Caco-2 (cell line): ENCODE measurements around the gene LCOR. TPM values are rescaled to one million over a fixed set of nuclear protein-coding genes. Genes with fewer than 3 reads are reported as not detected.

ENCODE experiments used
- BruUV-seq: library from RNA; stranded (reverse); fragments of 400-500 nt; replicated peaks from 2 replicates; lab custom pipeline; 2021; lab: Mats Ljungman, UMichigan
- CTCF ChIA-PET: fragments of 300-600 bp; sonication (Branson Sonifier 250); formaldehyde crosslinking; loops from one replicate; lab custom pipeline; 2022; ENCODE audit warnings: antibody characterized with exemption; lab: Charles Lee
- POLR2A ChIA-PET: fragments of 300-600 bp; sonication (Branson Sonifier 250); formaldehyde crosslinking; loops from one replicate; lab custom pipeline; 2022; ENCODE audit warnings: antibody characterized with exemption; lab: Charles Lee
- DNase-seq, 2 experiments: peaks; one replicate each; pipeline versions ENCODE4 v3.0.0 to v3.0.0-alpha.2; 2020 to 2022
- H3K27me3 ChIP-seq: replicated peaks from 2 replicates; pipeline ENCODE4 v1.6.0; 2011; ENCODE audit warnings: low read length; ENCODE audit not compliant: control insufficient read depth, insufficient read depth
- H3K36me3 ChIP-seq: 2 replicates; pipeline ENCODE4 v1.5.1; 2011; ENCODE audit warnings: low read length; ENCODE audit not compliant: control insufficient read depth, insufficient read depth
- H3K4me1 ChIP-seq: fragments of 250-450 bp; sonication (Bioruptor Pico); 2 replicates; pipeline ENCODE4 v1.5.1; 2020; ENCODE audit warnings: mild to moderate bottlenecking
- H3K4me3 ChIP-seq: 2 replicates; pipeline ENCODE4 v1.5.1; 2011; ENCODE audit warnings: low read depth, mild to moderate bottlenecking, control low read depth, low read length
- H3K9me3 ChIP-seq: fragments of 250-450 bp; sonication (Bioruptor Pico); 2 replicates; pipeline ENCODE4 v1.5.1; 2020; ENCODE audit warnings: mild to moderate bottlenecking, moderate library complexity
- H3K27ac Mint-ChIP-seq: one replicate; pipeline ENCODE4 v1.8.0; 2022; ENCODE audit warnings: mixed read lengths; ENCODE audit not compliant: unreplicated experiment
- H3K27me3 Mint-ChIP-seq: one replicate; pipeline ENCODE4 v1.8.0; 2022; ENCODE audit warnings: mixed read lengths; ENCODE audit not compliant: insufficient read depth, unreplicated experiment
- H3K36me3 Mint-ChIP-seq: one replicate; pipeline ENCODE4 v1.8.0; 2022; ENCODE audit warnings: mild to moderate bottlenecking, mixed read lengths; ENCODE audit not compliant: insufficient read depth, unreplicated experiment
- H3K4me1 Mint-ChIP-seq: one replicate; pipeline ENCODE4 v1.8.0; 2022; ENCODE audit warnings: low read depth, mixed read lengths; ENCODE audit not compliant: unreplicated experiment
- H3K4me3 Mint-ChIP-seq: one replicate; pipeline ENCODE4 v1.8.0; 2022; ENCODE audit warnings: mild to moderate bottlenecking, moderate library complexity, mixed read lengths; ENCODE audit not compliant: unreplicated experiment
- H3K9me3 Mint-ChIP-seq: one replicate; pipeline ENCODE4 v1.8.0; 2022; ENCODE audit warnings: mixed read lengths; ENCODE audit not compliant: unreplicated experiment
- intact Hi-C: fragments of 100-400 bp; cut with micrococcal nuclease; formaldehyde crosslinking; loops from one replicate; pipeline ENCODE4 v1.10.0; 2022; ENCODE audit not compliant: unreplicated experiment
- total RNA-seq: library from RNA; stranded (reverse); gene quantifications from 2 replicates; pipeline ENCODE4 v1.2.3, GENCODE V29; 2022
- TF ChIP-seq, protein P1 (sequence below), 2 experiments: fragments of 200-600 bp in 1 of 2; IDR thresholded peaks; 1 replicate in 1 of 2; 2 replicates in 1 of 2; pipeline versions ENCODE4 v1.5.1 to v1.8.0; 2011 to 2022; ENCODE audit warnings: antibody characterized with exemption in 1 of 2, control low read depth in 1 of 2, inconsistent platforms in 1 of 2, low read depth in 1 of 2, low read length in 1 of 2, mild to moderate bottlenecking in 1 of 2, moderate library complexity in 1 of 2; ENCODE audit not compliant: insufficient read depth in 1 of 2, severe bottlenecking in 1 of 2, unreplicated experiment in 1 of 2

The LCOR gene
- total RNA-seq, 1 experiment from 2014 or later: 51.8 TPM

DNA sequence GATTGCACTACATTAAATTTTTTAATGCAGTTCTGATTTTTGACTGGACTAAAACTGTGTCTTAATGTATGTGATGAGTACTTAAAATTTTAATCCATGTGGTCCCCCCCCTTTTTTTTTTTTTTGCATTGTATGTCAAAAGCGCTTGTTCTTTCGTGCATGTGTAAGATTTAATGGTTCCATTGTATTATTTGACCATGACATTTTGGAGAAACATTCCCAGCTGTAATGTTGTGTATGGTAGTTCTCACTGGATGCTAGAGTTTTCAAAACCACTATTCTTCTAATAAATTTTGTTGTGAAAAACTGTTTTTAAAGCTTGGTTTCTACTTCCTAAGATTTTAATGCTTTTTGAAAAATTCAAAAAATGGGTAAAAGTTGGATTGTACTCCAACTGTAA, 132.0 kb downstream of the LCOR start:
- TF ChIP-seq, protein P1, sequence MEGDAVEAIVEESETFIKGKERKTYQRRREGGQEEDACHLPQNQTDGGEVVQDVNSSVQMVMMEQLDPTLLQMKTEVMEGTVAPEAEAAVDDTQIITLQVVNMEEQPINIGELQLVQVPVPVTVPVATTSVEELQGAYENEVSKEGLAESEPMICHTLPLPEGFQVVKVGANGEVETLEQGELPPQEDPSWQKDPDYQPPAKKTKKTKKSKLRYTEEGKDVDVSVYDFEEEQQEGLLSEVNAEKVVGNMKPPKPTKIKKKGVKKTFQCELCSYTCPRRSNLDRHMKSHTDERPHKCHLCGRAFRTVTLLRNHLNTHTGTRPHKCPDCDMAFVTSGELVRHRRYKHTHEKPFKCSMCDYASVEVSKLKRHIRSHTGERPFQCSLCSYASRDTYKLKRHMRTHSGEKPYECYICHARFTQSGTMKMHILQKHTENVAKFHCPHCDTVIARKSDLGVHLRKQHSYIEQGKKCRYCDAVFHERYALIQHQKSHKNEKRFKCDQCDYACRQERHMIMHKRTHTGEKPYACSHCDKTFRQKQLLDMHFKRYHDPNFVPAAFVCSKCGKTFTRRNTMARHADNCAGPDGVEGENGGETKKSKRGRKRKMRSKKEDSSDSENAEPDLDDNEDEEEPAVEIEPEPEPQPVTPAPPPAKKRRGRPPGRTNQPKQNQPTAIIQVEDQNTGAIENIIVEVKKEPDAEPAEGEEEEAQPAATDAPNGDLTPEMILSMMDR (IDR thresholded peaks at IDR 0.05; ENCODE audit: insufficient read depth in 1 of 2, low read depth in 1 of 2, low read length in 1 of 2, severe bottlenecking in 1 of 2, unreplicated experiment in 1 of 2): no peak
- H3K4me3 ChIP-seq: no peak overlapping the region
- Mint-ChIP-seq H3K27me3 (no peaks in the 10 kb centered on the region), H3K36me3 (no peaks in the 10 kb centered on the region), H3K27ac (no peak overlapping the region), H3K4me1 (peaks cover 5% of the 10 kb centered on the region), H3K9me3 (no peaks in the 10 kb centered on the region), H3K4me3 (no peak overlapping the region)
- H3K36me3 ChIP-seq: no peaks in the 10 kb centered on the region
- no peak for DNase-seq
- H3K9me3 ChIP-seq: no peaks in the 10 kb centered on the region
- POLR2A ChIA-PET: no interaction called here
- intact Hi-C loops: no loop called here
- CTCF ChIA-PET: interaction anchor here (0.6 kb wide), 1 partner anchor 245 kb away, joined by 7 read pairs; no protein-coding TSS in a partner anchor
- BruUV-seq: no TSS peak
- H3K4me1 ChIP-seq: no peaks in the 10 kb centered on the region
- H3K27me3 ChIP-seq: no peaks in the 10 kb centered on the region

DNA sequence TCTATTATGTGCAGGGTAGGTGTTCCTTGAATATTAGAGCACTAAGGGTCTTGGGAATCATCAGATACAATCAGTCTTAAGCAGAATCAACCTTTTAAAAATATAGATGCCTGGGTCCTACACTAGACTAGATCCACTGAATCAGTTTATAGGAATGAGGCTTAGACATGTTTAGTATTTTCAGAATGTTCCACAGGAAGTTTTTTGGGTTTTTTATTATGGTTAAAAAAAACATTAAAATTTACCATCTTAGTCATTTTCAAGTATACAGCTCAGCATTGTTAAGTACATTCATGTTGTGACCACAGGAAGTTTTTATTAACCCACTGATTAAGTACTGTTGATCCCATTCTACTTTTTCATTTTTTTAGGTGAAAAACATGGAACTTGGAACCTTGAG, 135.7 kb downstream of the LCOR start:
- H3K4me1 Mint-ChIP-seq: peaks cover 14% of the 10 kb centered on the region
- Histone ChIP-seq H3K9me3 (no peaks in the 10 kb centered on the region), H3K36me3 (no peaks in the 10 kb centered on the region), H3K4me3 (no peak overlapping the region), H3K27me3 (no peaks in the 10 kb centered on the region), H3K4me1 (peaks cover 8% of the 10 kb centered on the region; the same call in 1 of the 2 replicates)
- H3K36me3 Mint-ChIP-seq: peaks cover 6% of the 10 kb centered on the region
- no peaks in the 10 kb centered on the region for H3K9me3 Mint-ChIP-seq
- no peak overlapping the region for H3K27ac Mint-ChIP-seq
- TF ChIP-seq, protein P1 (IDR thresholded peaks at IDR 0.05; ENCODE audit: insufficient read depth in 1 of 2, low read depth in 1 of 2, low read length in 1 of 2, severe bottlenecking in 1 of 2, unreplicated experiment in 1 of 2): no peak
- ChIA-PET POLR2A (no interaction called here), CTCF (no interaction called here)
- H3K4me3 Mint-ChIP-seq: no peak overlapping the region
- no peak for DNase-seq
- H3K27me3 Mint-ChIP-seq: no peaks in the 10 kb centered on the region
- intact Hi-C loops: no loop called here
- no TSS peak for BruUV-seq

DNA sequence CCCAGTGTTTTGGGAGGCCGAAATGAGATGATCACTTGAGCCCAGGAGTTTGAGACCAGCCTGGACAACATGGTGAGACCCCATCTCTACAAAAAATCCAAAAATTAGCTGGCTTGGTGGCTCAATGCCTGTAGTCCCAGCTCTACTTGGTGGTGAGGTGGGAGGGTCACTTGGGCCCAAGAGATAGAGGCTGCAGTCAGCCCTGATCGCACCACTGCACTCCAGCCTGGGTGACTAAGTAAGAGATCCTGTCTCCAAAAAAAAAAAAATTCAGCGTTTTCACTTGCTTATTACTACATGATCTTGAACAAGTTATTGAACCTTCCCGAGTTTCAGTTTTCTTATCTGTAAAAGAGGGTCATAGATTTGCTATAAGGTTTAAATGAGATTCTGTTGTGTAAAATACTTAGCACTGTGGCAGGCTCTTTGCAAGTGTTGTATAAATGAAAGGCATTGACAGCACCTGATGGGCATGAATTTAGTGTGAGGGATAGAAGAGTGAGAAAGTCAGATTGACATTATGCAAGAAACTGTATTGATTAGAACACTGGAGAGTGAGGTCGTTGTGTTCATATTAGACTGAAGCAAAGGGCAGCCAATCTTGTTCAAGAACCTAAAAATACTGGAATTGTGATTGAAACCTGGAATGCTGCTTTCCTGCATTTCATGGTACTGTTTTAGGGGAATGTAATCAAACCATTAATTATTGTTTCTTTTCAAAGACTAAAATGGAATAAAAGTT, 136.8 kb downstream of the LCOR start:
- no peaks in the 10 kb centered on the region for H3K27me3 Mint-ChIP-seq
- peaks cover 6% of the 10 kb centered on the region for H3K36me3 Mint-ChIP-seq
- H3K9me3 ChIP-seq: no peaks in the 10 kb centered on the region
- H3K4me3 ChIP-seq: no peak overlapping the region
- DNase-seq: no peak
- peaks cover 20% of the 10 kb centered on the region for H3K4me1 Mint-ChIP-seq
- no peak overlapping the region for H3K27ac Mint-ChIP-seq
- H3K4me3 Mint-ChIP-seq: no peak overlapping the region
- BruUV-seq: no TSS peak
- ChIA-PET POLR2A (no interaction called here), CTCF (interaction anchor here (0.6 kb wide), 1 partner anchor 142 kb away, joined by 3 read pairs; no protein-coding TSS in a partner anchor)
- H3K4me1 ChIP-seq: peaks cover 16% of the 10 kb centered on the region
- no peaks in the 10 kb centered on the region for H3K27me3 ChIP-seq
- no peaks in the 10 kb centered on the region for H3K9me3 Mint-ChIP-seq
- TF ChIP-seq, protein P1 (IDR thresholded peaks at IDR 0.05; ENCODE audit: insufficient read depth in 1 of 2, low read depth in 1 of 2, low read length in 1 of 2, severe bottlenecking in 1 of 2, unreplicated experiment in 1 of 2): no peak
- H3K36me3 ChIP-seq: no peaks in the 10 kb centered on the region
- intact Hi-C loops: no loop called here
